ENCODE data around the gene IDE.
"Not testable (repeated sequence)": the region's sequence is repeated elsewhere in the genome, so short reads cannot be mapped to it uniquely, and the experiment has no call there.

Gene IDE

DNA sequence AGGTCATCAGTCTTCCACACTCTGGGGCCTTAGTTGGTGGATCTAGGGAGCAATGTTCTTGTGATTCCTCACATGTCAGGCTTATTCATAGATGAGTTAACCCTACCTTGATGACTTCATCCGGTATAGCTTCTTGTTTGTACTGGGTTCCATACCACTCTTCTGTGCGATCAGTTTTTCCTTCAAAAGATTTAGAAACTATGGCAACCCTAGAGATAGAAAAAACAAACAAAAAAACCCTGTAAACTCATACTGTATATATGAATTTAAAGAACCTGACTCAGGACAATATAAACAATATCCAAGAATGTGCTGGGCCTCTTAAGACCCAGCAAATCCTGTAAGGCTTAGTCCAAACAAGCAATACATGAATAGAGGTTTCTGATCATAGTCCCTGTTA, 83.5 kb downstream of the IDE start:
- DNase-seq (ENCODE audit: low read depth): no peak

GRCh38 chr10:92486637-92487036, 87.3 kb downstream of the IDE start:
- no peak for DNase-seq (ENCODE audit: low read depth)

- DNase-seq (ENCODE audit: low read depth): no peak
Observed at GRCh38 chr10:92483539-92483938, 90.4 kb downstream of the IDE start.

- no peak for DNase-seq (ENCODE audit: low read depth)
Observed at GRCh38 chr10:92480413-92480812, 93.5 kb downstream of the IDE start.

DNA sequence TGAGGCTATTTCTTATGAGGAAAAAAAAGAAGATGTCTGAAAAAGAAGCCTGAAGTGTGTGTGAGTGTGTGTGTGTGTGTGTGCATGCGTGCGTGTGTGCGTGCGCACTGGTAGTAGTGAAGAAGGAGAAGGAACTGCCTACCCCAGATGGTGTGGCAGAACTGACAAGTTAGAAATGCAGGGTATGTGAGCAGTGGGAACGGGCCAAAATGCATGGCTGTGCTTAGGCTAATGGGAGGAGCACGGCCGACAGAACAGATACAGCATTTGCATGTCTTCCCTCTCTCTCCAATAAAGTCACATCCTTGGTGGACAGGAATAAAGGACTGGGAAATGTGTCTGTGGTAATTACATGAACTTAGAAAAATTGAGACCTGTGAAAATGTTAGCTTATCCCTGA, 94.3 kb downstream of the IDE start:
- no peak for DNase-seq (ENCODE audit: low read depth)

DNA sequence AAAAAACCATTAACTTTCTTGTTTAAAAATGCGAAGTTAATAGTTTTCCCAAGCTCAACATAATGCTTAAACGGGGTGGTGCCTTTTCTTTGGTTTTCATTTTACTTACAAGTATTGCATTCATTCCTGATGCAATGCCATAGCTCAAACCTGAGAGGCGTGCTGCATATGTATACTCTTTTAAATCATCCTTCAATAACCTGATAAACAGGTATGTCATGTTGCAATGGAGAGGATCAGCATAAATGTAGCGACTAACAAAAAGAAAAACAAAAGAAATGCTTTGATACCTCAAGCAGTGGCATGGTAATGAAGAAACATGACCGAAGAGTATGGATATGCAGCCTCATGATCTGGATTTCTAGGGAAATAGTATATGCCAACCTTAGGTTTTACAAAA, 95.4 kb downstream of the IDE start:
- no peak for DNase-seq (ENCODE audit: low read depth)

- no peak for DNase-seq (ENCODE audit: low read depth)
Observed at GRCh38 chr10:92475357-92475868, 98.5 kb downstream of the IDE start.

- DNase-seq (ENCODE audit: low read depth): no peak
Observed at GRCh38 chr10:92470026-92470425, 103.9 kb downstream of the IDE start.

DNA sequence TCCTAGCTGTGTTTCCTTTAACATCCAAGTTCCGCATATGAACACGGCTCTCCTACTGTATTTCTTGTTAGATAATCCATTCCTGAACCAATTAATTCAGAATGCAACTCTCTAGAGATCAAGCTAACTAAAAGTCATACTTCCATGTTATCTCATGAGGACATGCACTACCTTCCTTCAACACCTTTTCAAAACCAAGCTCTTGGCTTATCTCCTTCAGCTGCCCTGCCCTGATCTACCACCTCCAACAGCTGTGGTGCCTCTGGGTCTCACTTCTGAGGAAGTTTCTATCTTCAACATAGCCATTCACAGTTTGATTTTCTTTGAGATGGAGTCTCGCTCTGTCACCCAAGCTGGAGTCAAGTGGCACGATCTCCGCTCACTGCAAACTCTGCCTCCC, 109.5 kb downstream of the IDE start:
- DNase-seq (ENCODE audit: low read depth): no peak

DNA sequence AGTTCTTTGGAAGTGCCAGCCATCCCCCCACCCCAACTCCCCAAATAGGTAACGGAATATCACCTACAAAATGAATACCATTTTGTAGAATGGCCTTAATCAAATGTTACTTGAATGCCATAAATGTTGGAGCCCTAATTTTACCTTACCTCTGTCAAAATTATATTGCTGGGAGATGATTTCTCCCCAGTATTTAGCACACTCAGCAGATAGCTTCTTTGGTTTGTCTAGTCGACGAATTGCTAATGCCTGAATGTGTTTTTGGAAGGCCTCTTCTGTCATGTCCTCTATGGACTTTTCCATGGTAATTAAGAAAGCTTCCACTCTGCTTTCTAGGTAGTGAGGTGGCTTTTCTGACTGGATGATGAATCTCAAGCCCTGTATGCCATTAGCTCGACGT, 110.3 kb downstream of the IDE start:
- DNase-seq (ENCODE audit: low read depth): no peak

GRCh38 chr10:92454955-92455354, 118.9 kb downstream of the IDE start:
- not testable (repeated sequence) for DNase-seq (ENCODE audit: low read depth)

GRCh38 chr10:92452313-92452712, 121.6 kb downstream of the IDE start:
- DNase-seq (ENCODE audit: low read depth): no peak

GRCh38 chr10:92451431-92451830, 122.5 kb downstream of the IDE start:
- no peak for DNase-seq (ENCODE audit: low read depth)

DNA sequence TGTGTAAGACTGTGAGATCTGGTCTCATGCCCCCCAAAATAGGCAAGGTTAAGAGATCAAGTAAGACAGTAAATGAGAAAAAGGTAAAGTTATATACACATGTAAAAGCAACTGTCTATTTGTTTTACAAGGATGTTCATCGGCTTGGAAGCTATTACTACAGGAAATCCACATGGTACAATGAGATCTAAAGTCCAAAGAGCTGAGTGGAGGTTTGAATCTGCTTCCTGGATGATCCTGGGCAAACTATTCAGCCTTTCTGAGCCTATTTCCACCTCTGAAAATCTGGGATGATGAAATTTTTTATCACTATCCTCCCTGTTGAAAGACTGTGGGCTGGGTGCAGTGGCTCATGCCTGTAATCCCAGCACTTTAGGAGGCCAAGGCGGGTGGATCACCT, 123.0 kb downstream of the IDE start:
- no peak for DNase-seq (ENCODE audit: low read depth)

GRCh38 chr10:92440578-92440977, 133.3 kb downstream of the IDE start:
- DNase-seq (ENCODE audit: low read depth): no peak

DNA sequence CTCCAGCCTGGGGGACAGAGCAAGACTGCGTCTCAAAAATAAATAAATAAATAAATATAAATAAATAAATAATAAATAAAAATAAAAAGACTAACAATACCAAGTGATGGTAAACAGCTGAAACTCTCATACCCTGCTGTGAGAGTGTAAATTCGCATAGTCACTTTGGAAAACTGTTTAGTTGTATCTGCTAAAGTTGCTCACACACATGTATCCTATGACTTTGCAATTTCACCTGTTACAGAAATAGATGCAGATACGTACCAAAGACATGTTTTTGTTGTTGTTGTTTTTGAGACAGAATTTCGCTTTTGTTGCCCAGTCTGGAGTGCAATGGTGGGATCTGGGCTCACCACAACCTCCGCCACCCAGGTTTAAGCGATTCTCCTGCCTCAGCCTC, 135.7 kb downstream of the IDE start:
- DNase-seq (ENCODE audit: low read depth): no peak

DNA sequence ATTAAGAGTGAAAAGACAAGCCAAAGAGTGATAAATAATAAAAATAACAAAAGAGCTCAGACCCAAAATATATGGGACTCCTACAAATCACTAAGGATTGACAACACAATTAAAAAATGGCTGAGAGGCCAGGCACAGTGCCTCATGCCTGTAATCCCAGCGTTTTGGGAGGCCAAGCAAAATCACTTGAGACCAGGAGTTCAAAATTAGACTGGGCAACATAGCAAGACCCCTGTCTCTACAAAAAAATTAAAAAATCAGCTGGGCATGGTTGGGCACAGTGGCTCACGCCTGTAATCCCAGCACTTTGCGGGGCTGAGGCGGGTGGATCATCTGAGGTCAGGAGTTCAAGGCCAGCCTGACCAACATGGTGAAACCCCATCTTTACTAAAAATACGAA, 137.3 kb downstream of the IDE start:
- DNase-seq (ENCODE audit: low read depth): no peak

- not testable (repeated sequence) for DNase-seq (ENCODE audit: low read depth)
Observed at GRCh38 chr10:92436065-92436464, 137.8 kb downstream of the IDE start.

DNA sequence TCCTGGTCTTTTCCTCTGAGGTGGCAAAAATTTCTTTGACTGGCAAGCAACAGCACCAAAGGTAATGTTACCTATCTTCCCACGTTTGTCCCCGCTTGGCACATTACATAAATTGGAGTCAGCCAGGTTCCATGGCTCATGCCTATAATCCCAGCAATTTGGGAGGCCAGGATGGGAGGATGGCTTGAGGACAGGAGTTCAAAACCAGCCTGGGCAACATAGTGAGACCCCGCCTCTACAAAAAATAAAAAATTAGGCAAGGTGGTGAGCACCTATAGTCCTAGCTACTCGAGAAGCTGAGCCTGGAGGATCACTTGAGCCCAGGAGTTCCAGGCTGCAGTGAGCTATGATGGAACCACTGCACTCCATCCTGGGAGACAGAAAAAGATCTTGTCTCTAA, 139.5 kb downstream of the IDE start:
- DNase-seq (ENCODE audit: low read depth): no peak

DNA sequence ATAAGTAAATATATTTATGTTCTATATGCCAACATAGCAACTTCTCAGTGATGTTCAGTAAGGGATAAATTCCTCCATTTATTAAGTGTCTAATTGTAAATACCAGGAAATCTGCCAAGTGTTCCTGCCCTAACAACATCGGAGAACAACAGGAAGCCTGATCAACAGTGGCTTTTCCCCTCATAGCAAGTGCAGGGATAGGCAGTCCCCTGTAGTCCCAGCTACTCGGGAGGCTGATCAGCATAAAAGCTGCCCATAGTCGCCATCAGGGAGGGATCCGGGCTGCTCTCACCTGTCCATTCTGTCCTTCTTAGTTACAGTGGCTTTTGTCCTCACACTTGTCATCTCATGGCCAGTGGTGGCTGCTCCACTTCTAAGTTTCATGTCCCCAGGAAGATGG, 141.3 kb downstream of the IDE start:
- DNase-seq (ENCODE audit: low read depth): no peak

DNA sequence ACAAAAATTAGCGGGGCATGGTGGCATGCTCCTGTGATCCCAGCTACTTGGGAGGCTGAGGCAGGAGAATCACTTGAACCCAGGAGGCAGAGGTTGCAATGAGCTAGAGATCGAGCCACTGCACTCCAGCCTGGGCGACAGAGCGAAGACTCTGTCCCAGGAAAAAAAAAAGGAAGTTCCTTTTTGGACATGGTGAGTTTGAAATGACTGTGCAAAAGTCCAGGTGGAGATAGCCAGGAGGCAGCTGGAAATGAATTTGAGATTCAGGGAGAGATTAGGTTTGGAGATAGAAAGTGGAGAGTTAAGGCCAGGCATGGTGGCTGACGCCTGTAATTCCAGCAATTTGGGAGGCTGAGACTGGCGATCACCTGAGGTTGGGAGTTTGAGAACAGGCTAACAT, 143.8 kb downstream of the IDE start:
- no peak for DNase-seq (ENCODE audit: low read depth)

DNA sequence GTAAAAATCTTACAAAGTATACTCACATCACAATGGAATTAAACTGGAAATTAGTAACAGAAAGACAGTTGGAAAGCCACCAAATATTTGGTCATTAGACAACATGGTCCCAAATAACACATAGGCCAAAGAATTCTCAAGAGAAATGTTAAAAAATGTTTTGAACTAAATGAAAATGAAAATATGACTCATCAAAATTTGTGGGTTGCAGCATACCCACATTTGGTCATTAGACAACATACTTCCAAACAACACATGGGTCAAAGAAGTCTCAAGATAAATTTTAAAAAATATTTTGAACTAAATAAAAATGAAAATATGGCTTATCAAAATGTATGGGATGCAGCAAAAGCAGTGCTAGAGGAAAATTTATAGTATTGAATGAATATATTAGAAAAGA, 152.3 kb downstream of the IDE start:
- DNase-seq (ENCODE audit: low read depth): no peak

DNA sequence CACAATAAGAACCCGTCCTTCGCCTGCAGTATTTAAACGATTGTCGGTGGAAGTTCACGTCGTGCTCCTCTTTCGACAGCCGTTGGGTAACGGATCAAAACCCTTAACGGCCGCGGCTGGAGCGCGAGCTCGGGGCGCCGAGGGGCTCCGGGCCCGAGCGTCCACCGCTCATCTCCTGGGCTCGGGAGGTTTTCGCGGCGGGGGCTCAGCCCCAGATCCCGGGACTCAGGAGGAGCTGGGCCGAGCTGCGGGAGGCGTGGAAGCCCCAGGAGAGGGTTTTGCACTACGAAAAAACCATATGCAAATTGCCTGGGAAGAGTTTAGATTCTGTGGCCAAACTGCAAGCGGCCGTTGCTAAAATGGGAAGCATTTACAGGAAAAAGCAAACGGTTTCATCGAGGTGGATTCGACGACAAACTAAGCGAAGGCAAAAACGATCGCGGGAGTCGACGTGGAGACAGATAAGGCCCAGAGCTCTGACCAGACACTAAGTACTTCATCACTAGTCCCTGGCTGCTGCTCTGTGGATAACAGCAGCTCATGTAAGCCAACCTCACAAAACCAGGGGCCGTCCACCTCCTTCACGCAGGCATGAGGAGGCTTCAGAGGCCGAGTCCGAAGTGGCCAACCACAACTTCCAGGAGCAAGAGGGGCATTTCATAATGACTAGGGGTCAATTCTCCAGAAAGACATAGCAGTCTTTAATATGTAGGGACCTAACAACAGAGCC, 153.2 kb downstream of the IDE start:
- no peak for DNase-seq (ENCODE audit: low read depth)
